Measurements from ENCODE around the gene FLOT1. TPM values are rescaled to one million over a fixed set of nuclear protein-coding genes. Genes with fewer than 3 reads are reported as not detected.

Gene FLOT1
- total and polyA plus RNA-seq, 2 of the 13 experiments (the other 11 are each of a cell fraction or from before 2014, with no cell fraction given), result 82.3 to 130 TPM

- no peak for TF ChIP-seq PAXIP1 (CRISPR knock-in tag; conservative IDR thresholded peaks at IDR 0.05)
- TF ChIP-seq TP53 (CRISPR knock-in tag; conservative IDR thresholded peaks at IDR 0.05), result no peak; the same call in 1 of the 2 replicates
- no peak for TF ChIP-seq IRF1 (CRISPR knock-in tag; IDR thresholded peaks at IDR 0.05; ENCODE audit: low read depth)
- no peak for TF ChIP-seq KDM5A (IDR thresholded peaks at IDR 0.05; ENCODE audit: borderline replicate concordance, low read length)
- no peak for TF ChIP-seq RBFOX2 (IDR thresholded peaks at IDR 0.05; ENCODE audit: low read depth, low read length)
- TF ChIP-seq REL (CRISPR knock-in tag; conservative IDR thresholded peaks at IDR 0.05), result no peak
- TF ChIP-seq KAT2B (IDR thresholded peaks at IDR 0.05; ENCODE audit: borderline replicate concordance, low read depth, low read length), result no peak
- no peak for TF ChIP-seq THAP9 (CRISPR knock-in tag; IDR thresholded peaks at IDR 0.05; ENCODE audit: borderline replicate concordance)
- no peak for TF ChIP-seq ZNF570 (CRISPR knock-in tag; IDR thresholded peaks at IDR 0.05; ENCODE audit: borderline replicate concordance)
- TF ChIP-seq MLX (CRISPR knock-in tag; IDR thresholded peaks at IDR 0.05), result no peak
- no peak for TF ChIP-seq DZIP1 (CRISPR knock-in tag; IDR thresholded peaks at IDR 0.05)
- TF ChIP-seq ZNF619 (CRISPR knock-in tag; IDR thresholded peaks at IDR 0.05), result no peak
- 0 out of 2 replicates have a peak, but pooled peaks have one; percentile 37 for TF ChIP-seq TRAFD1 (CRISPR knock-in tag; IDR thresholded peaks at IDR 0.05; ENCODE audit: borderline replicate concordance)
- TF ChIP-seq POLR2A (IDR thresholded peaks at IDR 0.05; ENCODE audit: insufficient read depth in 1 of 2, low read depth in 2 of 2, low read length in 2 of 2), result peak in 1 of 2 experiments; percentile 85; a peak in 1 of 4 replicates
Observed at GRCh38 chr6:30741789-30742315, 635 bp downstream of the FLOT1 start (continued).
